ENCODE data around the gene NEUROD6.

Gene NEUROD6

GRCh38 chr7:31323101-31323500, 17.4 kb downstream of the NEUROD6 start:
- POLR2A ChIA-PET = no interaction called here
- DNase-seq (ENCODE audit: low read depth, low spot score) = no peak

GRCh38 chr7:31320675-31321074, 19.9 kb downstream of the NEUROD6 start:
- TF ChIP-seq CTCF (IDR thresholded peaks at IDR 0.05; ENCODE audit: insufficient read depth, low read length, missing control alignments) = no peak
- ChIA-PET POLR2A (no interaction called here), CTCF (no interaction called here)
- H3K4me3 ChIP-seq (ENCODE audit: low read depth, low read length) = no peak overlapping the region
- DNase-seq (ENCODE audit: low read depth, low spot score) = no peak

More at GRCh38 chr7:31323101-31323500, 17.4 kb downstream of the NEUROD6 start:
- H3K4me3 ChIP-seq (ENCODE audit: low read depth, low read length) = no peak overlapping the region
- no peak for TF ChIP-seq CTCF (IDR thresholded peaks at IDR 0.05; ENCODE audit: insufficient read depth, low read length, missing control alignments)
- CTCF ChIA-PET = no interaction called here

- POLR2A ChIA-PET = no interaction called here
- DNase-seq (ENCODE audit: low read depth, low spot score) = no peak
- CTCF ChIA-PET = no interaction called here
- no peak for TF ChIP-seq CTCF (IDR thresholded peaks at IDR 0.05; ENCODE audit: insufficient read depth, low read length, missing control alignments)
- no peak overlapping the region for H3K4me3 ChIP-seq (ENCODE audit: low read depth, low read length)
Observed at GRCh38 chr7:31318313-31318712, 22.2 kb downstream of the NEUROD6 start.

GRCh38 chr7:31316876-31317275, 23.6 kb downstream of the NEUROD6 start:
- POLR2A ChIA-PET = no interaction called here
- DNase-seq (ENCODE audit: low read depth, low spot score) = no peak
- no peak for TF ChIP-seq CTCF (IDR thresholded peaks at IDR 0.05; ENCODE audit: insufficient read depth, low read length, missing control alignments)
- CTCF ChIA-PET = no interaction called here
- no peak overlapping the region for H3K4me3 ChIP-seq (ENCODE audit: low read depth, low read length)

GRCh38 chr7:31315758-31316157, 24.8 kb downstream of the NEUROD6 start:
- no peak overlapping the region for H3K4me3 ChIP-seq (ENCODE audit: low read depth, low read length)
- no peak for TF ChIP-seq CTCF (IDR thresholded peaks at IDR 0.05; ENCODE audit: insufficient read depth, low read length, missing control alignments)
- ChIA-PET POLR2A (no interaction called here), CTCF (no interaction called here)
- DNase-seq (ENCODE audit: low read depth, low spot score) = no peak

- DNase-seq (ENCODE audit: low read depth, low spot score) = no peak
- H3K4me3 ChIP-seq (ENCODE audit: low read depth, low read length) = no peak overlapping the region
- TF ChIP-seq CTCF (IDR thresholded peaks at IDR 0.05; ENCODE audit: insufficient read depth, low read length, missing control alignments) = no peak
- ChIA-PET CTCF (no interaction called here), POLR2A (no interaction called here)
Observed at GRCh38 chr7:31314781-31315180, 25.7 kb downstream of the NEUROD6 start.

All from AG04449 (cell line).